ENCODE measurements around the gene RPL13.

The RPL13 gene

GRCh38 chr16:89600427-89600826 lies 39.9 kb downstream of the RPL13 start:
- no peak for ATAC-seq
- no peak for TF ChIP-seq GLIS3 (CRISPR knock-in tag; IDR thresholded peaks at IDR 0.05)
- no peak for TF ChIP-seq ZFP3 (CRISPR knock-in tag; IDR thresholded peaks at IDR 0.05)
- TF ChIP-seq RARB (CRISPR knock-in tag; IDR thresholded peaks at IDR 0.05), result no peak
- TF ChIP-seq ISL1 (CRISPR knock-in tag; IDR thresholded peaks at IDR 0.05), result no peak

GRCh38 chr16:89600956-89601355 lies 40.5 kb downstream of the RPL13 start:
- TF ChIP-seq CSDC2 (CRISPR knock-in tag; IDR thresholded peaks at IDR 0.05) (no peak), ZC3H10 (CRISPR knock-in tag; IDR thresholded peaks at IDR 0.05) (no peak), TCF4 (CRISPR knock-in tag; IDR thresholded peaks at IDR 0.05; ENCODE audit: borderline replicate concordance) (no peak)
- no peak for ATAC-seq

GRCh38 chr16:89601906-89602272 lies 41.4 kb downstream of the RPL13 start:
- TF ChIP-seq ZNF70 (CRISPR knock-in tag; IDR thresholded peaks at IDR 0.05) (no peak), ZFP3 (CRISPR knock-in tag; IDR thresholded peaks at IDR 0.05) (no peak), TSHZ2 (CRISPR knock-in tag; IDR thresholded peaks at IDR 0.05) (no peak), ESRRG (CRISPR knock-in tag; IDR thresholded peaks at IDR 0.05) (no peak)
- ATAC-seq, result peak; percentile 7

- no peak for TF ChIP-seq CSRNP3 (CRISPR knock-in tag; IDR thresholded peaks at IDR 0.05)
- TF ChIP-seq TSHZ2 (CRISPR knock-in tag; IDR thresholded peaks at IDR 0.05), result no peak
- TF ChIP-seq SNAI2 (CRISPR knock-in tag; IDR thresholded peaks at IDR 0.05), result no peak
- no peak for TF ChIP-seq ZFP30 (CRISPR knock-in tag; IDR thresholded peaks at IDR 0.05)
- TF ChIP-seq BACH2 (CRISPR knock-in tag; IDR thresholded peaks at IDR 0.05; ENCODE audit: borderline replicate concordance), result no peak
- TF ChIP-seq POU6F1 (CRISPR knock-in tag; IDR thresholded peaks at IDR 0.05; ENCODE audit: borderline replicate concordance, low read depth), result no peak
- no peak for TF ChIP-seq ZC3H10 (CRISPR knock-in tag; IDR thresholded peaks at IDR 0.05)
- TF ChIP-seq CSDC2 (CRISPR knock-in tag; IDR thresholded peaks at IDR 0.05), result no peak
- no peak for TF ChIP-seq RARB (CRISPR knock-in tag; IDR thresholded peaks at IDR 0.05)
- no peak for TF ChIP-seq TCF4 (CRISPR knock-in tag; IDR thresholded peaks at IDR 0.05; ENCODE audit: borderline replicate concordance)
- no peak; the same call in 1 of the 2 replicates for TF ChIP-seq PATZ1 (CRISPR knock-in tag; IDR thresholded peaks at IDR 0.05; ENCODE audit: borderline replicate concordance)
- TF ChIP-seq ZNF8 (CRISPR knock-in tag; IDR thresholded peaks at IDR 0.05), result no peak
- no peak for TF ChIP-seq ZNF70 (CRISPR knock-in tag; IDR thresholded peaks at IDR 0.05)
- no peak for TF ChIP-seq ESRRG (CRISPR knock-in tag; IDR thresholded peaks at IDR 0.05)
- TF ChIP-seq ZNF565 (CRISPR knock-in tag; conservative IDR thresholded peaks at IDR 0.05; ENCODE audit: low read depth), result no peak
- no peak for TF ChIP-seq ISL1 (CRISPR knock-in tag; IDR thresholded peaks at IDR 0.05)
- ATAC-seq, result peak; percentile 93
These were observed 41.9 kb downstream of the RPL13 start for GRCh38 chr16:89602273-89602951.

All from SK-N-SH treated with all-trans-retinoic acid at 6 μM for 48 hours (cell line).